ENCODE data around the gene ITGB5. TPM values are rescaled to one million over a fixed set of nuclear protein-coding genes. Genes with fewer than 3 reads are reported as not detected.

Gene ITGB5
- total RNA-seq, 2 experiments from 2014 or later: not detected

DNA sequence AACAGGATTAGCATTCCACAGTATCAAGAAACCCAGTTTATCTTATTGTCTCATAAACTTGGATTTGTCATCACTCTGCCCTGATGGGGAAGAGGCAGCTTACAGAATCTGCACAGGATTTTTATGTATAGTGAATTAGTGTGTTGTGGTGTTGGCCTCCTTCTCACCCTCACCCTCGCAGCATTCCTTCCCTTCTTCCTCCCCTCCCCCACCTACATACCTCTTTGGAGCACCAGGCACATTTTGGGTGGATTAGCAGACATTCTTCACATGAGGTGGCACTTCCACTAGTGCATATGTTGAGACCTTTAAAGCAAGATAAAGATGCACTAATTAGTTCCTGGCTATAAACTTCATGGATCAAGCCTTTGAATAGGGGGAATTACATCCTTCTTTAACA is 13.9 kb downstream of the ITGB5 start:
- no TSS peak for BruUV-seq (replicated peaks)
- H3K27ac ChIP-seq (ENCODE audit: low read depth, low read length, poor library complexity, severe bottlenecking): no peak overlapping the region
- CTCF ChIA-PET (ENCODE audit: unreplicated experiment): no interaction called here

DNA sequence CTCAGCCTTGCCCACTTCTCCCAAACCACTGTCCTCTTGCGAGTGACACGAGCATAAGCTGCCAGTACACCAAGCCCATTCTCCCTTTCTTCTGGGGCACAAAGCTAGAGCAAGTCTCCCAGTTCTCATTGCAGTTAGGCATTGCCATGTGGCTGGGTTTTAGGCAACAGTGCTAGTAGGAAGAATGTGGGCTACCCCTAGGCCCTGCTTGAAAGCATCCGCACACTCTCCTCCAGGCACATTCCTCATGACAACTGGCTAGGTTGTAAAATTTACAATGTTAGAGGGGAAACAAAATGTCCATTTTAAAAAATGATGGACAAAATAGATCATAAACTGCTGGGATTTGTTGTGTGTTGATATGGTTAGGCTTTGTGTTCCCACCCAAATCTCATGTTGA is 19.7 kb downstream of the ITGB5 start:
- POLR2A ChIA-PET: no interaction called here
- H3K4me1 ChIP-seq (ENCODE audit: insufficient read depth, low read length, poor library complexity, severe bottlenecking): no peaks in the 10 kb centered on the region
- H3K9me3 ChIP-seq (ENCODE audit: low read length): no peaks in the 10 kb centered on the region
- CTCF ChIA-PET (ENCODE audit: unreplicated experiment): no interaction called here
- no peak overlapping the region for H3K4me2 ChIP-seq (ENCODE audit: low read length)
- TF ChIP-seq EZH2phosphoT487 (IDR thresholded peaks at IDR 0.05; ENCODE audit: borderline replicate concordance, low read depth, low read length): no peak
- TF ChIP-seq, protein P1, sequence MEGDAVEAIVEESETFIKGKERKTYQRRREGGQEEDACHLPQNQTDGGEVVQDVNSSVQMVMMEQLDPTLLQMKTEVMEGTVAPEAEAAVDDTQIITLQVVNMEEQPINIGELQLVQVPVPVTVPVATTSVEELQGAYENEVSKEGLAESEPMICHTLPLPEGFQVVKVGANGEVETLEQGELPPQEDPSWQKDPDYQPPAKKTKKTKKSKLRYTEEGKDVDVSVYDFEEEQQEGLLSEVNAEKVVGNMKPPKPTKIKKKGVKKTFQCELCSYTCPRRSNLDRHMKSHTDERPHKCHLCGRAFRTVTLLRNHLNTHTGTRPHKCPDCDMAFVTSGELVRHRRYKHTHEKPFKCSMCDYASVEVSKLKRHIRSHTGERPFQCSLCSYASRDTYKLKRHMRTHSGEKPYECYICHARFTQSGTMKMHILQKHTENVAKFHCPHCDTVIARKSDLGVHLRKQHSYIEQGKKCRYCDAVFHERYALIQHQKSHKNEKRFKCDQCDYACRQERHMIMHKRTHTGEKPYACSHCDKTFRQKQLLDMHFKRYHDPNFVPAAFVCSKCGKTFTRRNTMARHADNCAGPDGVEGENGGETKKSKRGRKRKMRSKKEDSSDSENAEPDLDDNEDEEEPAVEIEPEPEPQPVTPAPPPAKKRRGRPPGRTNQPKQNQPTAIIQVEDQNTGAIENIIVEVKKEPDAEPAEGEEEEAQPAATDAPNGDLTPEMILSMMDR (conservative IDR thresholded peaks at IDR 0.05; ENCODE audit: low read length): no peak
- no TSS peak for BruUV-seq (replicated peaks)
- no peaks in the 10 kb centered on the region for H3K79me2 ChIP-seq (ENCODE audit: insufficient read depth, low read depth, low read length)
- H3K9me2 ChIP-seq (ENCODE audit: insufficient read depth, low read length): no peaks in the 10 kb centered on the region
- H4K20me1 ChIP-seq (ENCODE audit: insufficient read depth, low read length): no peaks in the 10 kb centered on the region
- intact Hi-C loops (cut with micrococcal nuclease; ENCODE audit: unreplicated experiment): no loop called here
- no peak overlapping the region for H3K4me3 ChIP-seq (ENCODE audit: low read depth, low read length, poor library complexity, severe bottlenecking)
- no peak overlapping the region for H3K27ac ChIP-seq (ENCODE audit: low read depth, low read length, poor library complexity, severe bottlenecking)
- no peak for DNase-seq (ENCODE audit: low spot score)
- H2AFZ ChIP-seq (ENCODE audit: low read length): no peak overlapping the region
- H3K36me3 ChIP-seq (ENCODE audit: insufficient read depth, low read length): no peaks in the 10 kb centered on the region

More for the DNA sequence above, 13.9 kb downstream of the ITGB5 start:
- POLR2A ChIA-PET: no interaction called here
- Histone ChIP-seq H3K36me3 (ENCODE audit: insufficient read depth, low read length) (no peaks in the 10 kb centered on the region), H2AFZ (ENCODE audit: low read length) (no peak overlapping the region), H3K4me1 (ENCODE audit: insufficient read depth, low read length, poor library complexity, severe bottlenecking) (no peaks in the 10 kb centered on the region), H3K4me2 (ENCODE audit: low read length) (no peak overlapping the region), H3K9me3 (ENCODE audit: low read length) (no peaks in the 10 kb centered on the region), H3K79me2 (ENCODE audit: insufficient read depth, low read depth, low read length) (no peaks in the 10 kb centered on the region), H3K9me2 (ENCODE audit: insufficient read depth, low read length) (no peaks in the 10 kb centered on the region), H4K20me1 (ENCODE audit: insufficient read depth, low read length) (no peaks in the 10 kb centered on the region), H3K4me3 (ENCODE audit: low read depth, low read length, poor library complexity, severe bottlenecking) (no peak overlapping the region)
- TF ChIP-seq, protein P1 (conservative IDR thresholded peaks at IDR 0.05; ENCODE audit: low read length): no peak
- TF ChIP-seq EZH2phosphoT487 (IDR thresholded peaks at IDR 0.05; ENCODE audit: borderline replicate concordance, low read depth, low read length): no peak
- no peak for DNase-seq (ENCODE audit: low spot score)
- intact Hi-C loops (cut with micrococcal nuclease; ENCODE audit: unreplicated experiment): no loop called here

DNA sequence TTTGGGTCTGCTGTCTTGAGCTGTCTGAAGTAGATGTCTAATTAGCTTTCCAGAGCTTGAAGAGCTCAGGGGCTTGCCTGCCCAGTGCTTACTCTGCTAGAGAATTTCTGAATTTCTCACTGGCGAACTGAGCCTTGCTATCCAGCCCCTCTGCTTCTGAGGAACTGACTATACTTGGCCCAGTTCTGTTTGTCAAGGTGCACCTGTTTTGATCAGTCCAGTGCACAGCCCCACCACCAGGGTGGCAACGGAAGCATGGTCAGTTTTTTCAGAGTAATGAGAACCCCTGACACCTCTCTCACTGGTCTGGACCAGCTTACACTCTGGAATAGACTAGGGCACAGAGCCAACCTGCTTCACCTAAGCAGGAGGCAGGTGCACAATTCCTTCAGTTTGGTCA is 25.2 kb downstream of the ITGB5 start:
- H2AFZ ChIP-seq (ENCODE audit: low read length): no peak overlapping the region
- POLR2A ChIA-PET: interaction anchor here (0.6 kb wide), 1 partner anchor 18 kb away, joined by 6 read pairs; no protein-coding TSS in a partner anchor

More for the DNA sequence above, 25.2 kb downstream of the ITGB5 start:
- H3K79me2 ChIP-seq (ENCODE audit: insufficient read depth, low read depth, low read length): no peaks in the 10 kb centered on the region
- no peaks in the 10 kb centered on the region for H3K9me2 ChIP-seq (ENCODE audit: insufficient read depth, low read length)
- no peaks in the 10 kb centered on the region for H3K4me1 ChIP-seq (ENCODE audit: insufficient read depth, low read length, poor library complexity, severe bottlenecking)
- H3K4me2 ChIP-seq (ENCODE audit: low read length): no peak overlapping the region
- H4K20me1 ChIP-seq (ENCODE audit: insufficient read depth, low read length): no peaks in the 10 kb centered on the region
- intact Hi-C loops (cut with micrococcal nuclease; ENCODE audit: unreplicated experiment): no loop called here
- H3K4me3 ChIP-seq (ENCODE audit: low read depth, low read length, poor library complexity, severe bottlenecking): no peak overlapping the region
- H3K36me3 ChIP-seq (ENCODE audit: insufficient read depth, low read length): no peaks in the 10 kb centered on the region
- DNase-seq (ENCODE audit: low spot score): no peak
- H3K9me3 ChIP-seq (ENCODE audit: low read length): no peaks in the 10 kb centered on the region
- no peak overlapping the region for H3K27ac ChIP-seq (ENCODE audit: low read depth, low read length, poor library complexity, severe bottlenecking)
- TF ChIP-seq, protein P1 (conservative IDR thresholded peaks at IDR 0.05; ENCODE audit: low read length): no peak
- no peak for TF ChIP-seq EZH2phosphoT487 (IDR thresholded peaks at IDR 0.05; ENCODE audit: borderline replicate concordance, low read depth, low read length)
- no TSS peak for BruUV-seq (replicated peaks)
- CTCF ChIA-PET (ENCODE audit: unreplicated experiment): no interaction called here
